NCI-H1436 (cell line): ENCODE measurements around the gene OR2T12.
"Not testable (repeated sequence)": the region's sequence is repeated elsewhere in the genome, so short reads cannot be mapped to it uniquely, and the experiment has no call there.

Experiments
- DNase-seq: peaks from one replicate; lab custom pipeline; 2025; lab: John Stamatoyannopoulos, UW

Gene OR2T12, protein sequence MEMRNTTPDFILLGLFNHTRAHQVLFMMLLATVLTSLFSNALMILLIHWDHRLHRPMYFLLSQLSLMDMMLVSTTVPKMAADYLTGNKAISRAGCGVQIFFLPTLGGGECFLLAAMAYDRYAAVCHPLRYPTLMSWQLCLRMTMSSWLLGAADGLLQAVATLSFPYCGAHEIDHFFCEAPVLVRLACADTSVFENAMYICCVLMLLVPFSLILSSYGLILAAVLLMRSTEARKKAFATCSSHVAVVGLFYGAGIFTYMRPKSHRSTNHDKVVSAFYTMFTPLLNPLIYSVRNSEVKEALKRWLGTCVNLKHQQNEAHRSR

DNA sequence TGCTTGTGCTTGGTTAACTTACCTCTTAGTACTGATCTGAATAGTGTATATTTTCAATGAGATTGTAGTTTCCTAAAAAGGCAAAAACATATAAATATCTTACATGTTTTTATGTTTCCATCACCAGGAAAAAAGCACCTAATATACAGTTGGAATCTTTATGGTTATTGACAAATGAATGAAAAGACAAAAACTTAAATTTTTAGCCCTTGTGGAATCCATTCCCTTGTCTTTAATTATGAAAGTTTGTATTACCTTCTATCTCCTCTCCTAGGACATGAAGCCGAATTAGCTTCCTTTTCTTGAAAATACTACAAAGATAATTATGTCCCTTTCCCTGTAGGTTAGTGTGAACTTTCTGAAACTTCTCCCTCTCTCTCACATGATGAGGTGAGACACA is at the start of gene OR2T12:
TSS of gene OR2T12 (minus strand) at position 101 of the 400 bp plus-strand sequence. CDS start 7,846 bp downstream, outside the sequence.
- DNase-seq = no peak

DNA sequence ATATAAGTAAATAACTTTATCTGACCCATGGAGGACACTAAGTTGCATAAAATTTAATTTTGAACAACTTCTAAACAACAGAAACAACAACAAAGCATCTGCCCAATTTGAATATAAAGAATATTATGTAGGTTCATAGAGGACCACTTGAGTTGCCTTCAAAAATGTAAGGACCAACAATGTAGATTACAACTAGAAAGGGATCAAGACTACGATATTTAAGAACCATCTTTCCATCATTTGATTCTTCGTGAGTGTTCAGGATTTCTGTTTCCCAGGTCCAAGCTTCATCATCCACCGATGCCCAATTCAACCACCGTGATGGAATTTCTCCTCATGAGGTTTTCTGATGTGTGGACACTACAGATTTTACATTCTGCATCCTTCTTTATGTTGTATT is 45.3 kb upstream of the OR2T12 start, which contains the start of gene OR14C36:
TSS of gene OR14C36 (plus strand) at position 301 of the 400 bp plus-strand sequence. CDS start at position 301, 0 bp downstream.
- DNase-seq = no peak

DNA sequence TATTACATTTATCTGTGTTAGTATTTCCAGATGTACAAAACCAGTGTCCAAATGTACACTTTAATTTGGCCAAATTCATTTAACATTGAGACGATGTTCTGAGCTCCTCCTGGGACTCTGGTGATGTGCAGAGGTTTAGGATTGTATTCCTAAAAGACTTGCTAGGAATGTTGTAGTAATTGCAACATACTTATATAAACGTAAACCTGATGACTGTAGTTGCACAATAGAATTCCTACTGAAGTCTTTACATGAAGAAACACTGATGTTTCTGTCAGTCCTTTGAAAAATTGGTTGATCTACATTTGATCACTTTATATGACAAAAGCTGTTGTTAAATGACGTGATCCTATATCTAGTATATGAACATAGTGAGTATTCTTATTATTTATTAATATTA is 40.2 kb upstream of the OR2T12 start:
- no peak for DNase-seq

DNA sequence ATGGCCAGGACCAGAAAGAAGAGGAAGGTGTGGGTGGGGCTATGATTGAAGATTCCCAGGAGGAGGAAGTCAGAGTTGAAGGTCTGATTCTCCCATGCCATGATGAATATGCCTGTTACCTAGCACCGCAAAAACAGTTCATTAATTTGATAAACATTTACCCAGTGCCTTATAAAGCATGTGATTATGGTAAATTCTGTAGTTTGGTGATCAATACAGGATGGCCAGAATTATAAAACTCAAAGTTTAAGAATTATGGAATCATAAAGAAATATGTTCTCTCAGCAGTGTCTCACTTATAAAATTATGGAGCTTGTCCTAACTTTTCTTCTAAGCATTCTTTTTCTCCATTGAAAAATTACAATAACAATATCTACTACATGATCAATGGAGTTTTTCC is 21.2 kb upstream of the OR2T12 start, which contains the start of gene OR2M7:
TSS of gene OR2M7 (minus strand) at position 101 of the 400 bp plus-strand sequence. CDS start at position 101, 0 bp downstream.
- no peak for DNase-seq

DNA sequence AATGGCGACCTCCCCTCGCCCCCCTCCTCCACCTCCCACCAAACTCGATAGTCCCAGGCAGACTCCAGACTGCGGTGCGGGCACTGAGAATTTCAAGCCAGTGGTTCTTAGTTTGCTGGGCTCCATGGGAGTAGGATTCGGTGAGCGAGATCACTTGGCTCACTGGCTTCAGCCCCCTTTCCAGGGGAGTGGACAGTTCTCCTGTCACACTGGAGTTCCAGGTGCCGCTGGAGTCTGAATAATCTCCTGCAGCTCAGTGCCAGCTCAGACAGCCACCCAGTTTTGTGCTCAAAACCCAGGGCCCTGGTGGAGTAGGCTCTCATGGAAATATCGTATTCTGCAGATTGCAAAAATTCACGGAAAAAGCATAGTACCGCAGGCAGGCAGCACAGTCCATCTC is 13.6 kb upstream of the OR2T12 start:
- no peak for DNase-seq

DNA sequence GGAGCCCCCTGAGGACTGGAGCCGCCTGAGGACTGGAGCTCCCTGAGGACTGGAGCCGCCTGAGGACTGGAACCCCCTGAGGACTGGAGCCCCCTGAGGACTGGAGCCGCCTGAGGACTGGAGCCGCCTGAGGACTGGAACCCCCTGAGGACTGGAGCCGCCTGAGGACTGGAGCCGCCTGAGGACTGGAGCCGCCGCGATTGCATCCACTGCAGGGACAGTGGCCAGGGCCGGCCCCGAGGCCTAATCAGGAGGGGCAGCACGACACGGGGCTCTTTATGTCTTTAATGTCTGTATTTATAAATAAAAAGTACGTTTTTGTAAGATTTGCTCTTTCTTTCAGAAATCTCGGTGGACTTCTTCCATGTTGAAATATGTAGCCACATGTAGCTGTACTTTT is 3.5 kb upstream of the OR2T12 start:
- DNase-seq = not testable (repeated sequence)

DNA sequence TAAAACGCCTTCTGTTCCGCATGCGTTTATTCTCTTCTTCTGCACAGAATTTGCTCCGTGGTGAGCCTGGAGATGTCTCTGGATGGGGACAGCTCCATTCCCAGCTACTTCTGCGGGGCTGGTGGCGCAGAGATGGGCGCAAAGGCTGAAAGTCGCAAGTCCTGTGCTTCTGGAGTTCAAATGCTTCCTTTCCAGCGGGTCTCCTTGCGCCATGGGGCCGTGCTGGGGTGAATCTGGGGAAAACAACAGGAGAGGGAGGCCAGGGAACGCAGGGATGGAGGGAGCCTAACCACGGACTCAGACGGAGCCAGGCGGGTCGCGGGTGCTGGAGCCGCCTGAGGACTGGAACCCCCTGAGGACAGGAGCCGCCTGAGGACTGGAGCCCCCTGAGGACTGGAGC is 2.9 kb upstream of the OR2T12 start:
- no peak for DNase-seq

DNA sequence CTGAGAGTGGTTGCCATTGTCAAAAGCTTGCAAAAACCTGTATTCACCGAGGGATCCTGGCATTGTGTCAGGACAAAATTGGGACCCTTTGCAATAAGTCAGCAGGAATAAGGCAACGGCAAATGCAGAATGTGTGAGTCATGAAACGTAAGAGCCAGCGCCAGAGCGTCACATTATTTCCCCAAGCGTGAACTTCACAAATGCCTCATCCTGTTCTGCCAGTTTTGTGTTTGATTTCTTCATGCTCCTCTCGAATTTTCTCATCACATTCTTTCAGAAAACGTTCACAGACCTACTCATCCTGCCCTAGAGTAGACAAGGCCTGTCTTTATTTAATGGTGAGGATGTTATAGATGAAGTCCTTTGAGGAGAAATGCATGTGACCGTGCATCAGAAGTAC is 2.4 kb upstream of the OR2T12 start:
- not testable (repeated sequence) for DNase-seq

DNA sequence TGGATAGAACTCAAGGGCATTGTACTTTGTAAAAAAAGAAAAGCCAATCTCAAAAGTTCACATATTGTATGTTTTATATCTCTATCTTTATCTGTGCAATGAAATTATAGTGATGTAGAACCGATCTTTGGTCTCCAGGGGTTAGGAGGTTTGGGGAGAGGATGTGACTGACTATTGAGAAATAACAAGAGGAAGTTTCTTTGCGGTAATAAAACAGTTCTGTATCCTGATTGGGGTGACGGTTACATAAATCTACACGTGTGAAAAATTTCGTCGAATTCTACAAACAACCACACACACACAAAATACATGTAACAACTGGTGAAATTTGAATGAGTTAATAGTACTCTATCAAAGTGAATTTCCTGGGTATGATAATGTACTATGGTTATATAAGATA is 14.8 kb downstream of the OR2T12 start:
- DNase-seq = no peak

DNA sequence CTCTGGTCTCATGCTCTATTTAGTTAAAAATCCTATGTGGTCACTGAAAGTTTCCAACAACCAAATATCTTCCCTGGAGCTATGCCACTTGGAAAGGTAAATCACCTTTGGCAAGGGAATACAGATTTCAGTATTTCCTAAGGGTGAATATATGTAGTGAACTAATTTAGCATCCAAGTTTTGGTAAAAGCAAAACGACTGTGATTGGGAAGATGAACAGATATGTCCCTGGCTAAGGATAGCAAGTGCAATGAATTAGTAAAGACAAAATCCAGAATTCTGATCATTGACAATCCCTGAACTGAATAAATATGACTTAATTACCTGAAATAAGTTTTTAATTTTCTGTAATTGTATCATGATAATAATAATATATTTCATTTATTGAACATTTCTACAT is 25.3 kb downstream of the OR2T12 start, which contains the start of gene OR2T33:
TSS of gene OR2T33 (minus strand) at position 101 of the 400 bp plus-strand sequence. CDS start 4,162 bp downstream, outside the sequence.
- no peak for DNase-seq

DNA sequence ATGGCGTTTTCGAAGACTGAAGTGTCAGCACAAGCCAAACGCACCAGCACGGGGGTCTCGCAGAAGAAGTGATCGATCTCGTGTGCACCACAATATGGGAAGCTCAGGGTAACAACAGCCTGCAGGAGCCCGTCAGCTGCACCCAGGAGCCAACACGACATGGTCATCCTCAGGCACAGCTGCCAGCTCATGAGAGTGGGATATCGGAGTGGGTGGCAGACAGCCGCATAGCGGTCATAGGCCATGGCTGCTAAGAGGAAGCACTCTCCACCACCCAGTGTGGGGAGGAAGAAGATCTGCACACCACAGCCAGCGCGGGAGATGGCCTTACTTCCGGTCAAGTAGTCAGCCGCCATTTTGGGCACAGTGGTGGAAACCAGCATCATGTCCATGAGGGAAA is 30.0 kb downstream of the OR2T12 start:
- not testable (repeated sequence) for DNase-seq

DNA sequence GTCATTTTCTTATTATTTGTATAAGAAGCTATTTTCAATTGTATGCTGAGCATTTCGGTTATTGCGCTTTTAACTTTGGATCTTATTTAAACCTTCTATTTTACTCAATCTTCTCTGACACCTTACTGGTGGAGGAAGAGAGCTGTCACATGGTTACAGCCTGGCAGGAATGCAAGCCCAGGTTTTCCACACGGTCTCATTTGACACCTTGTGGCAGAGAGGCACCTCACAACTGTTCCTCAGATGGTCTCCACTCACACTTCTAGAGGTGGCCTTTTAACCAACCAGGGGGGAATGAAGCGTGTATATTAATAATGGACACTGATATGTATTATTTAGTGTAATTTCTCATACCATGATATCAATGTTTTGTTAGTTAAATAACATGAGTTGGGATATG is 35.0 kb downstream of the OR2T12 start:
- no peak for DNase-seq

DNA sequence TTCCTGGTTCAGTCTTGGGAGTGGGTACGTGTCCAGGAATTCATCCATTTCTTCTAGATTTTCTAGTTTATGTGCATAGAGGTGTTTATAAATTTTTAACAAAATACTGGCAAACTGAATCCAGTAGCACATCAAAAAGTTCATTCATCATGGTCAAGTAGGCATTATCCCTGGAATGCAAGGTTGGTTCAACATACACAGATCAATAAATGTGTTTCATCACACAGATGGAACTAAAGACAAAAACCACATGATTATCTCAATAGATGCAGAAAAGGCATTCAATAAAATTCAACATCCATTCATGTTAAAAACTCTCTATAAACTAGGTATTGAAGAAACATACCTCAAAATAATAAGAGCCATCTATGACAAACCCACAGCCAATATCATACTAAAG is 43.9 kb downstream of the OR2T12 start:
- not testable (repeated sequence) for DNase-seq

DNA sequence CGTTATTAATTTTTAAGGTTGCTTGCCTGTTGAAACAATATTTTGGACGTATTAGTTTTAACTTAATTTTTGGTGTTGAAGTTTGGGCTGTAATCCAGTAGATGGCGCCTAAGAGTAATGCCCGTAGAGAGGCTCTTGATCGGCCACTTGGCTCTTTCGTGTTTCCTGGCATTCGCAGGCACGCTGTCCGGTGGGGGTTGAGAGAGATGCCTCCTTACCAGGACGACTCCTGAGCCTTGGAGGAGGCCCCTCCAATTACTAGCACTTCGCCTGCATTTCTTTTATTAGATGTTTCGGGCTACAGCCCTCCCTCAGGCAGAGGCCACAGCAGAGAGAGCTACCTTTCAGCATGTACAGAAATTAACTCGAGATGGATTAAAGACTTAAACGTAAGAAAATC is 60.0 kb downstream of the OR2T12 start:
- DNase-seq = peak; percentile 70
